ENCODE measurements around the gene MKNK2. TPM values are rescaled to one million over a fixed set of nuclear protein-coding genes. Genes with fewer than 3 reads are reported as not detected.
A peak's percentile ranks its signal among the peaks of the same experiment; 100 is the strongest.

Gene MKNK2
- total and polyA plus RNA-seq, 3 donors from 2014 or later: 76.5 to 103 (median 93.0) TPM

DNA sequence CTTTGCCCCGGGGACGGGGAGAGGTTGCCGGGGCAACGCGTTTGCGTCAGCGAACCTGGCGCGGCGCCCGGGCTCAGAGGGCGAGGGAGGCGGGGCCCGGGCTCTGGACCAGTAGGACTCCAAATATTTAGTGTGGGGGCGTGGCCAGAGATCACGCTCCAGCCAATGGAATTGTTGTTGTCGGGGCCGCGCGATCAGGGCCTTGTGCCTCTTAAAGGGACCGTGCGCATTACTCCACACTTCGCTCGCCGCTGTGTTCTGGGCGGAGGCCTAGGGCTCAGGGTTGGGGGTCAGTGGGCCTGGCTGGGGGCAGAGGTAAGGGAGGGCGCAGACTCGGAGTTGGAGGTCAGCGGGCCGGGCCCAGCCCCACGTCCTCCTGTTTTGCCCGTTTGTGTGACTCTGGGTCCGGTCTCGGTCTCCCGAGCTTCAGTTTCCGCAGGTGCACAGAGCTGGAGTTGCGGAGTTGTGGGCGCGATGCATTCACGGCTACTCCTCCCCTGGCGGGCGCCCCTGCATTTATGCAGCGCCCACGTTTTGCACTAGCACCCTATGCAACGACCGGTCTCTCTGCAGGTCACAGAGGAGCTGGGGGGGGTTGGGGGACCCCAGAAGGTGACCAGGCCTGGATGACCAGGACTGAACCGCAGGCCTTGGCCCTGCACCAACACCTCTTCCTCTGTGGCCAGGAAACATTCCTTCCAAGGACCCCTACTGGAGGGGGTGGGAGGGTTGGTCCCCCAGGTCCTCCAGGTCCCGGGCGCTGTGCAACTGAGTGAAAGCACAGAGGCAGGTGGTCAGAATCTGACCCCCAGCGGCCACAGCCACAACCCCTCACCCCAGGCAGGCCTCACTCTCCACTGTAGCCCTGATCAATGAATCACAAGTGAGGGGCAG is 10.7 kb upstream of the MKNK2 start:
- WGBS, 2 donors: 3% methylated on average over 19 to 49 of the region's 50 CpGs
- H3K36me3 ChIP-seq (ENCODE audit: low read depth, missing control alignments): no peaks in the 10 kb centered on the region
- H3K4me3 ChIP-seq: peak overlapping the region; percentile 73 to 74
- no peaks in the 10 kb centered on the region for H3K9me3 ChIP-seq
- intact Hi-C loops (cut with DNase I; ENCODE audit: low total_unique reads): no loop called here
- peak; percentile 99 for DNase-seq
- no peaks in the 10 kb centered on the region for H3K27me3 ChIP-seq
- peaks cover 48% of the 10 kb centered on the region for H3K4me1 ChIP-seq
- peak overlapping the region; percentile 96 to 100 for H3K27ac ChIP-seq
- no peak for TF ChIP-seq POLR2A (IDR thresholded peaks at IDR 0.05)

DNA sequence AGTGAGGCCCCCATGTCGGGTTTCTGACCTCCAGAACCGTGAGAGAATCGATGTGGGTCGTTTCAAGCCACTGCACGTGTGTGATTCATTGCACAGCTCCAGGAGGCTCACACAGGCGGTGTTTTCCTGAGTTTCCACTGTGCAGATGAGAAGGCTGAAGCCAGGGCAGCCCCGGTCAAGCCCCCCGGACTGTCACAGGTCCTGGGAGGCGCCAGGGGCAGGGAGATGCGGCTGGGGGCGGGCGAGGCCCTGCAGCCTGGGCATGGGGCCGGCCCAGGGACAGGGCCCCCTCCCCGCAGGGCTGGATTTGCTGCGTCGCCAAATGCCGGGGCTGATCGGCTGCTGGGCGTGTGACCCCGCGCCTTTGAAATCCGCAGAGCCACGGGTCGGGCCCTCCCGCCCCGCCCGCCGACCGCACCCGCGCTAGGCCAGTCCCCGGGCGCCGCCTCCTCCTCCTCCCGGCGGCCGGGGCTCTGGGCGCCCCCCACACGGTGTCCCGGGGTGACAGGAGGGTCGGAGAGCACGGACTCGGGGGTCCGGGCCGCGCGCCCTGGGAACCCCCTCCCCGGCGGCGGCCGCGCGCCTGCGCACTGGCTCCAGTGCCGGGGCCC is 9.9 kb upstream of the MKNK2 start:
- intact Hi-C loops (cut with DNase I; ENCODE audit: low total_unique reads): no loop called here

DNA sequence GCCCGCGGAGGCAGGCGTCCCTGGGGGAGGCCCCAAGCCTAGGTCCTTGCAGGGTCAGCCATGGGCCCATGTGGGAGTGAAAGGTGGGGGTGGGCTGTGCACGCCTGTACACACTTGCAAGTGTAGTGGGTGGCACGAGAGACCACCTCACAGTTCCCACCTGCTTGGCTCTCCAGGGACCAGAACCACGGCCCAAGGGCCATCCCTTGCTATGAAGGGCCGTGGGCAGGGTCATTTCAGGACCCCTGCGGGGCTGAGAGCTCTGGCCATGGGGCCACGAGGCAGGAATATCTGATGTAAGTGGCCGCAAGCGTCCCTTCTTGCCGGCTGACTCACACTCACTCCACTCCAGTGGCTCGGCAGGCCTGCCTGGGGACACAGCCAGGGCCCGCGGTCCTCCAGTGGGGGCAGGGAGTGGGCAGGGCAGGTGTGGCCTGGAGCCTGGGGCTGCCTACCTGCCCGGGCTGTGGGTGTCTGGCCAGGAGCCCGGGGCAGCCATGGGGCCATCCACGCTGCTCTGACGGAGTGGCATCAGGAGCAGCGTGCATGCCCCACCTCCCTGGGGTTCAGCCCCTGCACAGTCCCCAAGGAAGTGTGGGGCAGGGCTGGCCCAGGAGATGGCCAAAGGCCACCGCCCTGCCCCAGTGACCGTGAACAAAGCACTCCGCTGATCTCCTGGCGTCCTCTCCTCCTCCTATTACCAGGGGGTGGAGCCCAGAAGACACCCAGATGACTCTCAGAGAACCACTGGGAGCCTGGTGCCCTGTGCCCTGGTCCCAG is 8.6 kb upstream of the MKNK2 start:
- H3K27ac ChIP-seq: peak overlapping the region; percentile 96 to 100
- peak; percentile 81 for DNase-seq
- intact Hi-C loops (cut with DNase I; ENCODE audit: low total_unique reads): no loop called here
- peaks cover 49% of the 10 kb centered on the region for H3K4me1 ChIP-seq
- H3K9me3 ChIP-seq: no peaks in the 10 kb centered on the region
- H3K36me3 ChIP-seq (ENCODE audit: low read depth, missing control alignments): no peaks in the 10 kb centered on the region
- H3K4me3 ChIP-seq: no peak overlapping the region
- no peaks in the 10 kb centered on the region for H3K27me3 ChIP-seq
- TF ChIP-seq, protein P1, sequence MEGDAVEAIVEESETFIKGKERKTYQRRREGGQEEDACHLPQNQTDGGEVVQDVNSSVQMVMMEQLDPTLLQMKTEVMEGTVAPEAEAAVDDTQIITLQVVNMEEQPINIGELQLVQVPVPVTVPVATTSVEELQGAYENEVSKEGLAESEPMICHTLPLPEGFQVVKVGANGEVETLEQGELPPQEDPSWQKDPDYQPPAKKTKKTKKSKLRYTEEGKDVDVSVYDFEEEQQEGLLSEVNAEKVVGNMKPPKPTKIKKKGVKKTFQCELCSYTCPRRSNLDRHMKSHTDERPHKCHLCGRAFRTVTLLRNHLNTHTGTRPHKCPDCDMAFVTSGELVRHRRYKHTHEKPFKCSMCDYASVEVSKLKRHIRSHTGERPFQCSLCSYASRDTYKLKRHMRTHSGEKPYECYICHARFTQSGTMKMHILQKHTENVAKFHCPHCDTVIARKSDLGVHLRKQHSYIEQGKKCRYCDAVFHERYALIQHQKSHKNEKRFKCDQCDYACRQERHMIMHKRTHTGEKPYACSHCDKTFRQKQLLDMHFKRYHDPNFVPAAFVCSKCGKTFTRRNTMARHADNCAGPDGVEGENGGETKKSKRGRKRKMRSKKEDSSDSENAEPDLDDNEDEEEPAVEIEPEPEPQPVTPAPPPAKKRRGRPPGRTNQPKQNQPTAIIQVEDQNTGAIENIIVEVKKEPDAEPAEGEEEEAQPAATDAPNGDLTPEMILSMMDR (IDR thresholded peaks at IDR 0.05): no peak
- TF ChIP-seq POLR2A (IDR thresholded peaks at IDR 0.05): no peak
- WGBS, 2 donors: 51 to 62% methylated on average over 7 to 24 of the region's 24 CpGs

More for the DNA sequence above, 9.9 kb upstream of the MKNK2 start:
- peaks cover 53% of the 10 kb centered on the region for H3K4me1 ChIP-seq
- no peaks in the 10 kb centered on the region for H3K27me3 ChIP-seq
- H3K4me3 ChIP-seq: peak overlapping the region; percentile 73 to 74
- no peaks in the 10 kb centered on the region for H3K9me3 ChIP-seq
- TF ChIP-seq, protein P1 (IDR thresholded peaks at IDR 0.05): no peak
- TF ChIP-seq POLR2A (IDR thresholded peaks at IDR 0.05): peak; percentile 64
- DNase-seq: peak; percentile 63
- WGBS, 2 donors: 0% methylated on average over 30 of the region's 55 CpGs; no CpG with 5 or more reads in 1 of the 2 donors
- no peaks in the 10 kb centered on the region for H3K36me3 ChIP-seq (ENCODE audit: low read depth, missing control alignments)
- peak overlapping the region; percentile 96 to 100 for H3K27ac ChIP-seq

DNA sequence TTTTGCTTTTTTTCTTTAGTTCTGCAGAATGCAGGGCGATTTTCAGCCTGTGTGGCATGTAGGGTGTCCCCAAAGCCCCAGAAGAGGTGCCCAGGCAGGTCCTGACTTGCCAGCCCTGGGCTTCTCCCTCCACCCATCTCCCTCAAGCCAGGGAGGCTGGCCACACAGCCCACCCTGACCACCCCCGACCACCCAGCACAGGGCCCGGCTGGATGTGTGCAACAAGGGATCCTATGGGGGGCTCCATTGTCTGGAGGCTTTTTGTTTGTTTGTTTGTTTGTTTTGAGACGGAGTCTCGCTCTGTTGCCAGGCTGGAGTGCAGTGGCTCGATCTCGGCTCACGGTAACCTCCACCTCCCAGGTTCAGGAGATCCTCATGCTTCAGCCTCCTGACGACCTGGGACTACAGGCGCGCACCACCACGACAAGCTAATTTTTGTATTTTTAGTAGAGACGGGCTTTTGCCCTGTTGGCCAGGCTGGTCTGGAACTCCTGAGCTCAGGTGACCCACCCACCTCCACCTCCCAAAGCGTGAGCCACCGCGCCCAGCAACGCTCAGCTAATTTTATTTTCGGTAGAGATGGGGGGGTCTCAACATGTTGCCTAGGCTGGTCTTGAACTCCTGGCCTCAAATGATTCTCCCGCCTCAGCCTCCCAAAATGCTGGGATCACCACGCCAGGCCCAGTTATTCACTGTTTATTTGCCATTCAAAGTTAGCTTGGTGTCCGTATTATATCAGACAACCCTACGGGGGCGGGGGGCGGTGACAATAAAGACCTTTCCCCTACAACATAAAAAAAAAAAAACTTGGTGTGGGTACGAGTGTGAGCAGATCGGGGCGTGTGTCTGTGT is 7.8 kb upstream of the MKNK2 start:
- H3K36me3 ChIP-seq (ENCODE audit: low read depth, missing control alignments): no peaks in the 10 kb centered on the region
- H3K4me1 ChIP-seq: peaks cover 43% of the 10 kb centered on the region
- peak overlapping the region; percentile 96 to 100 for H3K27ac ChIP-seq
- H3K4me3 ChIP-seq: no peak overlapping the region
- intact Hi-C loops (cut with DNase I; ENCODE audit: low total_unique reads): no loop called here
- no peak for TF ChIP-seq POLR2A (IDR thresholded peaks at IDR 0.05)
- TF ChIP-seq, protein P1 (IDR thresholded peaks at IDR 0.05): no peak
- no peaks in the 10 kb centered on the region for H3K9me3 ChIP-seq
- WGBS, 2 donors: 91 to 93% methylated on average over 26 to 27 of the region's 27 CpGs
- no peak for DNase-seq
- H3K27me3 ChIP-seq: no peaks in the 10 kb centered on the region
